GM13977 (cell line): ENCODE measurements around the gene LILRA1.

Source experiments
- DNase-seq: peaks from one replicate; pipeline ENCODE4 v3.0.0; 2012; ENCODE audit warnings: low spot score
- CTCF ChIP-seq: IDR thresholded peaks from 2 replicates; pipeline ENCODE4 v1.5.1; 2012; ENCODE audit warnings: mild to moderate bottlenecking, control low read depth; ENCODE audit not compliant: insufficient read depth; ENCODE audit errors: extremely low read depth, missing control alignments
- in situ Hi-C: fragments of 300-500 bp; cut with MboI; formaldehyde crosslinking; loops from one replicate; pipeline ENCODE4 v1.12.0; 2022; ENCODE audit warnings: low sequenced_read_pairs, low pct_unique_long_range_greater_than_20kb, mixed read lengths, inconsistent platforms; ENCODE audit not compliant: unreplicated experiment

The LILRA1 gene

GRCh38 chr19:54606230-54606629 is 12.8 kb downstream of the LILRA1 start:
- no peak for TF ChIP-seq CTCF
- in situ Hi-C loops = no loop called here
- no peak for DNase-seq

- in situ Hi-C loops = no loop called here
- no peak for DNase-seq
- no peak for TF ChIP-seq CTCF
Observed at GRCh38 chr19:54606891-54607784, 13.7 kb downstream of the LILRA1 start.

- no peak for DNase-seq
- in situ Hi-C loops = no loop called here
- no peak for TF ChIP-seq CTCF
Observed at GRCh38 chr19:54607785-54608150, 14.3 kb downstream of the LILRA1 start.

GRCh38 chr19:54608205-54608604 is 14.8 kb downstream of the LILRA1 start:
- in situ Hi-C loops = no loop called here
- TF ChIP-seq CTCF = no peak

GRCh38 chr19:54608792-54609191 is 15.4 kb downstream of the LILRA1 start:
- TF ChIP-seq CTCF = no peak
- in situ Hi-C loops = no loop called here
- DNase-seq = no peak

More at GRCh38 chr19:54608205-54608604, 14.8 kb downstream of the LILRA1 start:
- DNase-seq = no peak

GRCh38 chr19:54609356-54609791 is 15.9 kb downstream of the LILRA1 start:
- no peak for TF ChIP-seq CTCF
- DNase-seq = no peak
- in situ Hi-C loops = no loop called here
